Transverse colon (tissue), 4 donors: ENCODE results near the gene KCTD15.

Experiments
- CTCF ChIP-seq, 5 experiments: fragments of 200-600 bp in 3 of 5; fragments of 450-650 bp in 2 of 5; sonication (generic) in 3 of 5; IDR thresholded peaks; 1 replicate in 2 of 5; 2 replicates in 3 of 5; pipeline ENCODE4 v1.5.1; 2016 to 2017; ENCODE audit warnings: antibody characterized with exemption in 5 of 5, inconsistent platforms in 3 of 5, mild to moderate bottlenecking in 2 of 5, moderate library complexity in 1 of 5
- POLR2A ChIP-seq: fragments of 450-650 bp; IDR thresholded peaks from one replicate; pipeline ENCODE4 v1.6.1; 2016; ENCODE audit warnings: antibody characterized with exemption, mild to moderate bottlenecking, moderate library complexity
- POLR2AphosphoS5 ChIP-seq, 3 donors: sonication (generic); formaldehyde crosslinking; IDR thresholded peaks; one replicate each; pipeline ENCODE4 v1.6.1; 2016; ENCODE audit warnings: antibody characterized with exemption in 3 of 3

GRCh38 chr19:33758541-33759013, 38.1 kb upstream of the KCTD15 start:
- no peak for TF ChIP-seq CTCF (IDR thresholded peaks at IDR 0.05)
- no peak for TF ChIP-seq POLR2AphosphoS5 (IDR thresholded peaks at IDR 0.05)
- TF ChIP-seq POLR2A = no peak
